K562 (cell line): ENCODE results near the gene KPNA1. TPM values are rescaled to one million over a fixed set of nuclear protein-coding genes. Genes with fewer than 3 reads are reported as not detected.

ENCODE experiments used
- ATAC-seq: fragments of 200-7000 bp; cut with Tn5 transposase; 3 replicates; pipeline ENCODE4 v1.9.1; 2020; ENCODE audit warnings: moderate library complexity
- BruUV-seq: library from RNA; stranded (reverse); fragments of 400-500 nt; replicated peaks from 2 replicates; lab custom pipeline; 2021; lab: Mats Ljungman, UMichigan
- CTCF ChIA-PET: fragments of 300-600 bp; formaldehyde crosslinking; extraction: SDS; loops from one replicate; lab custom pipeline; 2021; ENCODE audit warnings: low intra/inter-chr PET ratio; lab: Yijun Ruan, JAX
- POLR2A ChIA-PET: fragments of 300-600, 350-650 bp; sonication (Branson Sonifier 250); formaldehyde crosslinking; extraction: SDS; loops from one replicate; lab custom pipeline; 2021; ENCODE audit warnings: antibody characterized with exemption, inconsistent platforms; lab: Yijun Ruan, JAX
- DNase-seq, 4 experiments: peaks; one replicate each; pipeline versions ENCODE4 v3.0.0 to v3.0.0-alpha.2; 2011 to 2018; ENCODE audit warnings: low spot score in 3 of 4, mixed read lengths in 3 of 4; ENCODE audit errors: extremely low read depth in 1 of 4
- FAIRE-seq: peaks from 2 replicates; lab custom pipeline; 2011; peaks lifted over from hg19 to GRCh38; lab: Jason Lieb, UNC
- H2AFZ ChIP-seq: 2 replicates; pipeline ENCODE4 v1.6.0; 2011; ENCODE audit warnings: low read depth, low read length, control low read depth, inconsistent platforms
- H3K27ac ChIP-seq: fragments of 200-600 bp; 3 replicates; pipeline ENCODE4 v1.8.0; 2011; ENCODE audit warnings: low read depth, mild to moderate bottlenecking, control low read depth, inconsistent platforms, low read length, moderate library complexity, mixed read lengths; ENCODE audit errors: extremely low read depth
- H3K27me3 ChIP-seq, 2 experiments: fragments of 300-600 bp in 1 of 2; 2 replicates in 1 of 2; 3 replicates in 1 of 2; pipeline versions ENCODE4 v1.6.0 to v1.8.0; 2011; ENCODE audit warnings: inconsistent platforms in 2 of 2, low read length in 2 of 2, mild to moderate bottlenecking in 1 of 2, mixed read lengths in 1 of 2, moderate library complexity in 1 of 2; ENCODE audit not compliant: control insufficient read depth in 2 of 2, insufficient read depth in 2 of 2
- H3K36me3 ChIP-seq: fragments of 300-600 bp; 3 replicates; pipeline ENCODE4 v1.8.0; 2011; ENCODE audit warnings: mild to moderate bottlenecking, low read length, inconsistent platforms; ENCODE audit not compliant: control insufficient read depth, insufficient read depth
- H3K4me1 ChIP-seq, 2 experiments: fragments of 200-600 bp in 1 of 2; replicated peaks in 1 of 2; 2 replicates in 1 of 2; 3 replicates in 1 of 2; pipeline versions ENCODE4 v1.5.1 to v1.8.0; 2011; ENCODE audit warnings: inconsistent platforms in 2 of 2, low read length in 2 of 2, mild to moderate bottlenecking in 1 of 2, mixed read lengths in 1 of 2, moderate library complexity in 1 of 2; ENCODE audit not compliant: control insufficient read depth in 2 of 2, insufficient read depth in 2 of 2
- H3K4me2 ChIP-seq: 2 replicates; pipeline ENCODE4 v1.6.1; 2011; ENCODE audit warnings: low read length, control low read depth, inconsistent platforms, mixed read lengths; ENCODE audit not compliant: insufficient read depth
- H3K4me3 ChIP-seq: fragments of 200-600 bp; sonication (generic), shearing (Covaris generic); 2 replicates; pipeline ENCODE4 v1.5.1; 2016; ENCODE audit warnings: control low read depth, inconsistent platforms
- H3K79me2 ChIP-seq: fragments of 200-600 bp; 3 replicates; pipeline ENCODE4 v1.8.0; 2011; ENCODE audit warnings: low read length, inconsistent platforms; ENCODE audit not compliant: control insufficient read depth, insufficient read depth
- H3K9ac ChIP-seq, 2 experiments: 2 replicates each; pipeline versions ENCODE4 v1.6.0 to v1.6.1; 2011; ENCODE audit warnings: low read depth in 2 of 2, low read length in 2 of 2, control low read depth in 1 of 2, inconsistent platforms in 1 of 2, mild to moderate bottlenecking in 1 of 2, mixed read lengths in 1 of 2; ENCODE audit not compliant: insufficient read depth in 1 of 2
- H3K9me1 ChIP-seq: one replicate; pipeline ENCODE4 v1.6.0; 2011; ENCODE audit warnings: inconsistent platforms, mild to moderate bottlenecking, low read length, moderate library complexity; ENCODE audit not compliant: control insufficient read depth, insufficient read depth
- H3K9me3 ChIP-seq: replicated peaks from 2 replicates; pipeline ENCODE4 v1.5.1; 2011; ENCODE audit warnings: low read depth, low read length, inconsistent platforms; ENCODE audit not compliant: control insufficient read depth, insufficient read depth
- H4K20me1 ChIP-seq: replicated peaks from 2 replicates; pipeline ENCODE4 v1.6.1; 2011; ENCODE audit warnings: low read length, inconsistent platforms, mixed read lengths; ENCODE audit not compliant: control insufficient read depth, insufficient read depth
- BCOR ChIP-seq: fragments of 450-650 bp; IDR thresholded peaks from 2 replicates; pipeline ENCODE4 v1.6.1; 2016
- CREBBP ChIP-seq: IDR thresholded peaks from one replicate; pipeline ENCODE4 v1.6.1; 2012; ENCODE audit warnings: low read depth, mild to moderate bottlenecking, control low read depth, inconsistent platforms, low read length
- HDAC6 ChIP-seq: IDR thresholded peaks from 2 replicates; pipeline ENCODE4 v1.6.1; 2012; ENCODE audit warnings: low read depth, mild to moderate bottlenecking, control low read depth, inconsistent platforms, low read length, moderate library complexity
- KHSRP ChIP-seq: fragments of 450-650 bp; IDR thresholded peaks from 2 replicates; pipeline ENCODE4 v1.6.1; 2017
- POU5F1 ChIP-seq: fragments of 150-350 bp; IDR thresholded peaks from 2 replicates; pipeline ENCODE4 v1.6.1; 2014; ENCODE audit warnings: borderline replicate concordance, low read length, low read depth, mild to moderate bottlenecking; ENCODE audit not compliant: partially characterized antibody
- PTTG1 ChIP-seq: fragments of 450-650 bp; IDR thresholded peaks from 2 replicates; pipeline ENCODE4 v1.6.1; 2016; ENCODE audit warnings: low read depth, mild to moderate bottlenecking, missing genetic modification characterization, missing compliant biosample characterization
- RBM14 ChIP-seq: fragments of 200-400 bp; formaldehyde crosslinking; IDR thresholded peaks from 2 replicates; pipeline ENCODE4 v1.6.1; 2018; ENCODE audit warnings: low read depth, mild to moderate bottlenecking, low read length, moderate library complexity, borderline replicate concordance; ENCODE audit not compliant: insufficient read depth
- TCFL5 ChIP-seq: fragments of 250-450 bp; sonication (Bioruptor Pico); conservative IDR thresholded peaks from 2 replicates; pipeline ENCODE4 v1.6.1; 2021; ENCODE audit warnings: mild to moderate bottlenecking, moderate library complexity, matching md5 sums
- ZKSCAN8 ChIP-seq: fragments of 200-800 bp; sonication (Bioruptor generic); IDR thresholded peaks from 2 replicates; pipeline ENCODE4 v1.6.1; 2016; ENCODE audit warnings: missing genetic modification characterization, missing compliant biosample characterization
- ZNF121 ChIP-seq: sonication (generic); formaldehyde crosslinking; conservative IDR thresholded peaks from 2 replicates; pipeline ENCODE4 v1.8.0; 2022; ENCODE audit warnings: missing genetic modification reagents
- ZNF3 ChIP-seq: fragments of 250-450 bp; sonication (Bioruptor Pico); IDR thresholded peaks from 2 replicates; pipeline ENCODE4 v1.5.0; 2021; ENCODE audit warnings: mild to moderate bottlenecking, moderate library complexity
- ZNF551 ChIP-seq: fragments of 250-450 bp; sonication (Bioruptor Pico); IDR thresholded peaks from 2 replicates; pipeline ENCODE4 v1.5.0; 2021; ENCODE audit warnings: mild to moderate bottlenecking, moderate library complexity
- ZNF830 ChIP-seq: fragments of 250-450 bp; sonication (Bioruptor Pico); IDR thresholded peaks from 2 replicates; pipeline ENCODE4 v1.5.0; 2021; ENCODE audit warnings: mild to moderate bottlenecking
- in situ Hi-C: fragments of 300-500 bp; cut with MboI; formaldehyde crosslinking; loops from 4 replicates; pipeline ENCODE4 v1.15.0; 2018; ENCODE audit warnings: inconsistent platforms, mixed read lengths
- intact Hi-C: fragments of 100-400 bp; cut with micrococcal nuclease; formaldehyde crosslinking; loops from 2 replicates; pipeline ENCODE4 v1.14.2; 2022
- polyA plus RNA-seq, 8 experiments: library from polyadenylated mRNA; depleted of rRNA in 4 of 8; stranded (reverse) in 5 of 8; unstranded in 3 of 8; fragments of >200 nt; fragmentation: Nextera tagmentation in 2 of 8; fragmentation: Illumina TruSeq in 1 of 8; extraction: Ambion mirVana in 2 of 8; extraction: Trizol in 1 of 8; gene quantifications; 2 replicates each; pipeline versions ENCODE4 v1.2.1 to v1.2.3, GENCODE V29; 2011 to 2014; ENCODE audit warnings: inconsistent platforms in 1 of 8, missing spikeins in 1 of 8
- total RNA-seq, 7 experiments: library from RNA; depleted of rRNA in 6 of 7; stranded (reverse); fragments of >200 nt in 6 of 7; fragmentation: Illumina TruSeq in 2 of 7; extraction: Trizol in 2 of 7; gene quantifications; 2 replicates each; pipeline versions ENCODE4 v1.2.1 to v1.2.3, GENCODE V29; 2011 to 2021; ENCODE audit warnings: low replicate concordance in 1 of 7

Gene KPNA1
- total and polyA plus RNA-seq, 9 of the 15 experiments (the other 6 are each of a cell fraction or from before 2014, with no cell fraction given) = 9.3 to 53.8 (median 33.5) TPM

DNA sequence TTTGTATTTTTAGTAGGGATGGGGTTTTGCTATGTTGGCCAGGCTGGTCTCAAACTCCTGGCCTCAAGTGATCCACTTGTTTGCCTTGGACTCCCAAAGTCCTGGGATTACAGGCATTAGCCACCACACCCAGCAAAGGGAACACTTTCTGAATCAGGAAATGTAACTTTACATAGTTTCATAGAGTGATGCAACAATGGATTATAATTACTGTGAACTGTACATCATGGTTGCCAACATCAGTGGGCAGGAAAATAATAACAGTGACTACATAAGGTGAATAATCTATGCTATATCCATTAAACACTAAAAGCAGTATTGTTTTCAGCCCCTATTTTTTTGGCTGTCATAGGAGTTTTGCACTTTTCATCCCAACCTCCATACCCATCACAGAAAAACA, 5.0 kb upstream of the KPNA1 start:
- H3K4me2 ChIP-seq = no peak overlapping the region
- H2AFZ ChIP-seq = no peak overlapping the region
- ChIA-PET POLR2A (no interaction called here), CTCF (no interaction called here)
- no peak overlapping the region for H3K27ac ChIP-seq
- H3K36me3 ChIP-seq = no peaks in the 10 kb centered on the region
- H3K4me1 ChIP-seq = peaks cover 2 to 3% of the 10 kb centered on the region in 2 experiments; a peak in 3 of 5 replicates
- no peak overlapping the region for H3K9ac ChIP-seq
- no peaks in the 10 kb centered on the region for H4K20me1 ChIP-seq
- intact Hi-C loops = loop anchor here (5.0 kb wide), 1 partner anchor 62 kb away; no protein-coding TSS in a partner anchor
- in situ Hi-C loops = no loop called here
- no peak overlapping the region for H3K4me3 ChIP-seq
- peaks cover under 1% of the 10 kb centered on the region; the same call in 1 of the 3 replicates for H3K79me2 ChIP-seq
- H3K9me1 ChIP-seq = no peaks in the 10 kb centered on the region
- TF ChIP-seq POU5F1 (no peak), CREBBP (no peak), ZNF121 (CRISPR knock-in tag) (no peak), BCOR (no peak), ZNF551 (CRISPR knock-in tag) (no peak), ZNF3 (CRISPR knock-in tag) (no peak), TCFL5 (CRISPR knock-in tag) (no peak), HDAC6 (no peak), RBM14 (no peak), KHSRP (no peak), PTTG1 (tag) (no peak), ZKSCAN8 (CRISPR knock-in tag) (no peak), ZNF830 (CRISPR knock-in tag) (no peak)
- FAIRE-seq (no peak), DNase-seq (no peak), ATAC-seq (no peak)
- H3K27me3 ChIP-seq = no peaks in the 10 kb centered on the region
- BruUV-seq = no TSS peak
- H3K9me3 ChIP-seq = no peaks in the 10 kb centered on the region
